ENCODE results near the gene PPP1R1A.
A peak's percentile ranks its signal among the peaks of the same experiment; 100 is the strongest.

Gene PPP1R1A

DNA sequence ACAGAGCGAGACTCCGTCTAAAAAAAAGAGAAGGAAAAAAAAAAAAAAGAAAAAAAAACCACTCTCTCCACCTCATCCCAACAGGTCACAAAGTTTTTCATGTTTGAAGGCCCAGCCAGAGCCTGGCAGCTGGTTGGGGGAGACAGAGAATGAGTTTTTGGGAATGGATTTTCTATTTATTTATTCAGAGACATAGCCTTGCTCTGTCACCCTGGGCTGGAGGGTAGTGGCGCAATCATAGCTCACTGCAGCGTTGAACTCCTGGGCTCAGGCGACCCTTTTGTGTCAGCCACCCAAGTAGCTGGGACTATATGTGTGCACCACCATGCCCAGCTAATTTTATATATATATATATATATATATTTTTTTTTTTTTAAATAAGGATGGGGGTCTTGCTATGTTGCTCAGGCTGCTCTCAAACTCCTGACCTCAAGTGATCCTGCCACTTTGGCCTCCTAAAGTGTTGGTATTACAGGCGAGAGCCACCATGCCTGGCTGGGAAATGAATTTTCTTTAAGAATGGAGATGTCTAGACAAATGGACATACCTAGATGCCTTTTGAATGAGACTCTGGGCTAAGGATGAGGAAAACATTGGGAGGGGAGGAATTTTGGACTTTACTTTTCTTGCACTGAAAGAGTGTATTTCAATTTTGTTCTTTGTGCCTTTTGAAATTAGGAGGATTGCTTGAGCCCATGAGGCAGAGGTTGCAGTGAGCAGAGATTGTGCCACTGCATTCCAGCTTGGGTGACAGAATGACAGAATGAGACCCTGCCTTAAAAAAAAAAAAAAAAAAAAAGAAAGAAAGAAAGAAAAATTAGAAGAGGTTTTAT, 16.9 kb upstream of the PPP1R1A start:
- no peak for DNase-seq
- intact Hi-C loops (cut with DNase I) = no loop called here

DNA sequence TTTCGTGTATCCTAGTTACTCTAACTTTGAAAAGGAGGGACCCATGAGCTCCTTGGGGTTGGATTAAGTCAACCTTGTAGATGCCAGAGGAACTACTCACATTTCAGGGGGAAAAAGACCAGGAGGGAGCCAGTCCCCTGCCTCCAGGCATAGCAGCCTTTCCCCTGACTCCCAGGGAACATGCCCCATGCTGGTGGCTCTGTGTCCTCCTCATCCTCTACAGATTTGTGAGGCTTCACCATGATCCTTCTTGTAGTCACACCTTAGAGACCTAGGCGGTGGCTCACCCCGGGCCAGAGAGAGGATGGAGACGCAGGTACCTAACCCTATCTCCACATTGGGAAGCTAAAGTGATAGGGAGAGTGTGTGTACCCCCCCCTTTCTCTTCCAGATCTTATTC, 16.0 kb upstream of the PPP1R1A start:
- intact Hi-C loops (cut with DNase I) = no loop called here
- no peak for DNase-seq

GRCh38 chr12:54603872-54604271, 15.4 kb upstream of the PPP1R1A start:
- intact Hi-C loops (cut with DNase I) = no loop called here
- DNase-seq = peak in 6 of 42 donors; percentile 32 to 68 (median 51)

DNA sequence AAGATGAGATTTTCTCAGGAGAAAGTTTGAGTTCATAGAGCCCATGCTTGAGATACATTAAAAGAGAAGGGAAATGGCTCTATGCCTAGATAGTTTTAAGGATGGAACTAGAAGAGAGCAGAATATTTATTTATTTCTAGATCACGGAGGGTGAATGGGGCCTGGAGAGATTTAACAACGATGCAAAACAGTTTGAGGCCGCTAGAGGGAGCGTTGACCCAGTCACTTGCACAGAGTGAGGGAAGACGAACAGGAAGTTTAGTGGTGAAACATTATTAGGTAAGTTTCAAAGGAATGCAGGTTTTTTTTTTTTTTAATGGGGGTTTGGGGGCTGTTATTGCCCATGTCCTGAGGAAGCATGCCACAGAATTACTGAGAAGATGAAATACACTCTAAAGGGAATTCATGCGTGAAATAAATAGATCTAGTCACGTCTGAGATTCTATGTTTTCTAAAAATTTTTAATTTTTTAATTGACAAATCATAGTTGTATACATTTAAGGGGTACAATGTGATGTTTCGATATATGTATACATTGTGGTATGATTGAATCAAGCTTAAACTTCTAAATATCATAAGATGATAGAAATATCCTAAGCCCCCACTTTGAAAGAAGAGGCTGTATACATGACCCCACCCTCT, 14.8 kb upstream of the PPP1R1A start:
- intact Hi-C loops (cut with DNase I) = no loop called here
- peak in 41 of 42 donors; percentile 42 to 88 (median 72) for DNase-seq

DNA sequence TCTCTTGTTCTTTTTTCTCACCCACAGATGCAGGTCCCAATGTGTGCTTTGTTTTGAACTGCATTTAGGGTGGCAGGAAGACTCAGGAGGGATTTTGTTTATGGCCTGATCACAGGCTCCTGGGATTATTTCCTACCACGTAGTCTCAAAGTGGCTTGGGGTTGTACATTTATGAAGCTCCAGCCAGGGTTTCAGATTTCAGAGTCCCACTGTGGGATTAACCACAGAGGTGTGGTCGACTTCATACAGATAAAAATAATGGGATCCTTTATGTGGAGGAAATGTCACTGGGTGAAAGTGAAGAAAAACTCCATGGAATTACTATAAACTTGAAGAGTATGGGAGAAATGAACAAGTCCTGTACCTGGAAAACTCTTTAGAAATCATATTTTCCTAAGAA, 14.2 kb upstream of the PPP1R1A start:
- intact Hi-C loops (cut with DNase I) = no loop called here
- no peak for DNase-seq

DNA sequence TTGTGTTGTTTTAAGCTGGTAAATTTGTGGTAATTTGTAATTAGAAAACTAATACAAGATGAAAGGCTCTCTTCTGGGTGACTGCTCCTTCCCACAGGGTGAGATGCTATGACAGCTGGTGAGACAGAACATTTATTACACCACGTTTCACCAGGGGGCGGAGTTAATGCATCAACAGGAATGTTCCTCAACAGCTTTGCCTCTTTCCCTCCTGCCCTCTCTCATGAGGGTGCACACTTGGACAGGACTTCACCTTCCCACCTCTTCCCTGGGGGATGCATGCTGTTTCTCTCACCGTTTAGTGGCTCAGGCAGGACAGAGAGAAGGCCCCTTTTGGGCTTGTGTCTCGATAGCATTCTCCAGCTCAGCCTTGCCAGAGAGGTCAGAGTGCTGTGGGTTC, 13.4 kb upstream of the PPP1R1A start:
- intact Hi-C loops (cut with DNase I) = no loop called here
- DNase-seq = peak in 1 of 42 donors; percentile 28

- no peak for DNase-seq
- intact Hi-C loops (cut with DNase I) = no loop called here
Measured at GRCh38 chr12:54598970-54599369, 10.5 kb upstream of the PPP1R1A start.

- intact Hi-C loops (cut with DNase I) = no loop called here
- peak in 40 of 42 donors; percentile 52 to 91 (median 78) for DNase-seq
Measured at GRCh38 chr12:54596526-54596946, 8.1 kb upstream of the PPP1R1A start.

- intact Hi-C loops (cut with DNase I) = no loop called here
- DNase-seq = no peak
Measured at GRCh38 chr12:54595471-54595870, 7.0 kb upstream of the PPP1R1A start.

DNA sequence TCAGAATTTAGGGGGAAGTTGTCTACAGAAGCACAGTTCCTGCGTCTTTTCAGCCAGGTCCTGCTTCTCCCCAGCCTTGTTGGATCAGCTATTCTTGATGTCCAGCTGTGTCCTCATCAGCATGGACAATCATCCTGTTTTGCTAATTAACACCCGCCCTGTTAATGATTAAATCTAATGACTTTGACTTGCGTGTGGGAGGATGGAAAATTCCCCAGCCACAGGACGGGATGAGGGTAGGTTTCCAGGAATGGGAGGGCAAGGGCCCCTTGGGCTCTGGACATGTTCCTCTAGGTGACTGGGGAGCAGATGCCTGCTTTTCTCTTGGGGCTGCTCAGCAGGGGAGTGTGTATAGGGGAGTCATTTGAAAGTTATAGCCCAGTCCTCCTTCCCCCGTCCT, 5.3 kb upstream of the PPP1R1A start:
- no peak for DNase-seq
- intact Hi-C loops (cut with DNase I) = no loop called here

DNA sequence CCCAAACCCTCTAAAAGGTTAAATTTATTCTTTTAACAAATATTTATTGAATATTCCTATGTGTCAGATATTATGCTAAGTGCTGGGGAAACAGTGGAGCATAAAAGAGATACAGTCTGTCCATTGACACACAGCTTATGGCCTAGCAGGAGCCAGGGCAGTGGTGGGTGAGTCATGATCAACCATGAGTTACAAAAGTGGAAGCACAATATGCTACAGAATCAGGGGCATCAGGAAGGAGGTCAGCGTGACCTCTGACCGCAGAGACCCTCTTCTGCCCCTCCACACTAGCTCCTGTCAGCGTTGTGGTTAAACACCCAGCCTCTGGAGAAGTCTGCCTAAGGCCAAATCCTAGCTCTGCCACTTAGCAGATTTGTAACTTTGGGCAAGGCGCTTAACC, 4.7 kb upstream of the PPP1R1A start:
- intact Hi-C loops (cut with DNase I) = no loop called here
- DNase-seq = no peak

DNA sequence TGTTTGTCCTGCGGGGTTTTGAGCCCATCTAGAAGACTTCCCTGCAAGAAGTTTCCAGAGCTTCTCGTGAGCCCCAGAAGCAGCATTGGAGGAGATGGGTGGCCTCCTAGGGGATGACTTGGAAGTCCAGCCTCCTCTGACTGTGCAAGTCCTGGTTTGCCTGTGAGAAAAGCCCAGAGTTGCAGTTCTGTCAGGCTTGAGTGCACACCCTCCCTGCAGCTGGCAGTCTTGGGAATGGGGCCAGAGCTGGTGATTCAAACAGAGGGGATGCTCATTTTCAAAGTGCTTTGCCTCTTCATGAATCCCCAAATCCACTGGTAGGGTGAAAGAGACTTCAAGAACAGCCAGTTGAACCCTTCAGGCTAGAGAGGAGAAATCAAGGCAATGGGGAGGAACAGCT, 3.9 kb upstream of the PPP1R1A start:
- DNase-seq = no peak
- intact Hi-C loops (cut with DNase I) = no loop called here

- intact Hi-C loops (cut with DNase I) = no loop called here
- DNase-seq = peak in 3 of 42 donors; percentile 41 to 48 (median 47)
Measured at GRCh38 chr12:54590978-54591591, 2.6 kb upstream of the PPP1R1A start.

DNA sequence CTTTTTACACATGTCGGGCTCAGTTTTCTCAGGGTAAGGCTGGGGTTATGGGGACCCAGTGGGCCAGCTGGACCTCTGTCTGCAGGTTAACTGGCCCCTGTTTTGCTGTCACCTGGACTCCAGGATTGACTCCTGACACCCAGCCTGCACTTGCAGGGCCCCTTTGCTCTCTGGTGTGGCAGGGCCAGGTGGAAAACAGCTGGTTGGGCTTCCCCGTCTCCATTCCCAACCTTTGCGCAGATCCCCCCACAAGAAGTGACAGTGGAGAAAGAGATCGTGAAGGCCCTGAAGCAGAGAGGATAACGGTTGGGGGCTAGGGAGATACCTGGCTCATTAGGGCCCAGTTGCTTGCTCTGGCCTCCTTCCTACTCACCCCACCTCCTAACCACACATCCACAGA, 1.5 kb upstream of the PPP1R1A start:
- DNase-seq = no peak
- intact Hi-C loops (cut with DNase I) = no loop called here

DNA sequence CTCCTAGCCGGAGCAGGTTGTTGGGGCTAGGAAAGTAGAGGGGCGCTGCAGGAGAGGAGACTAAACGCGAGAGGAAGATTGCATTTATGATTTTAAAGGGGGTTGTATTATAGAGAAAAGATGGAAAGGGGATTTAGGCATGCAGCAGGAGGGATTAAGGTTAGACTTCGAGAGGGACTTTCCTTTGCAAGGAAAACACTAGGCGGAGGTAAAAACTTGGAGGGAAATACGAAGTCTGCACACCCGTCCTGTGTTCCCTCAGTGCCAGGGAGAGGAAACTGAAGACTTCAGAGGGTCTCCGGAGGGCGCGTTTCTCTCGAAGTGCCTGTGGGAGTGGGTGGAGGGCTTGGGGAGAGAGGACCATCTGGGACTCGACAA, 420 bp upstream of the PPP1R1A start:
- intact Hi-C loops (cut with DNase I) = no loop called here

DNA sequence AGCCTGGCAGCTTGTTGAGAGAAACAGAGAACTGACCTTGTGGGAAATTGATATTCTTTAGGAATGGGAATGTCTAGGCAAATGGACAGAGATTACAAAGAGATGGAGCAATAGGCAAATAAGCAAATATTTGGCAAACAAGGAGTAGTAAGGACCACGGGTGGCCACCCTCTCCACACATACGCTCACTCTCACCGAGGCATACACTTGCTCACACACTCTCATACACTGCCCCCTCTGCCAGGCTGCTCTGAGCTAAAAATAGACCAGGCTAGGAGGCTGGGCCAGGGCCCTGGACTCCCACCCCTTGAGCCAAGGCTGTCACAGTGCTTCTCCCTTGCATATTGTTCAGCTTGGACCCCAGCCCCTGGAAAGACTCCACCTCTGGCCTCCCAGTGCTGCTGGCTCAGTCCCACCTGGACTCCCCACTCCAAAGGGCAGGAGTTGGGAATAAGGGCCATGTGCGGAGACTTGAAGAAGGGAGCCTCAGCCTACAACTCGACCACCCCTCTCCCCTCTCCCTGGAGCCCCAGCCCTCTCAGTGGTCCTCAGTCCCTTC, 1.1 kb downstream of the PPP1R1A start:
- intact Hi-C loops (cut with DNase I) = no loop called here
- peak in 32 of 42 donors; percentile 29 to 78 (median 55) for DNase-seq

More for the DNA sequence above, 420 bp upstream of the PPP1R1A start:
- DNase-seq = no peak

GRCh38 chr12:54586620-54587019, 1.8 kb downstream of the PPP1R1A start:
- intact Hi-C loops (cut with DNase I) = no loop called here
- peak in 4 of 42 donors; percentile 19 to 66 (median 54) for DNase-seq

DNA sequence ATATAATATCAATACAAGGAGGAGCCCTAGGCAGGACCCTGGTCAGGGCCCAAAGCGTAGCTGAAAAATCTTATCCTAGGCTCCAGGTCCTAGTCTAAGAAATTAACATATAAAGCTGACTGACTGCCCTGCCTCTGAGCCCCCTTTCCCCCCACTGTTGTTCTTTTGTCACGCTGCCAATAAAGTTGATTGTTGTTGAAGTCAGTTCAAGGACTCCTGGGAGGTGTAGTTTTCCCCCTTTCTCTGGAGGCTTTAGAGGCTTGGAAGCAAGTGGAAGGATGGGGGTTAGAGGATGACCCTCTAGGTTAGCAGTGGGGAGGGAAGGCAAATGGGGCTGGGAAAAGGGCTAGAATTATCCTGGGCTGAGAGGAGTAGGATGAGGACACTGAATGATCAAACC, 3.2 kb downstream of the PPP1R1A start:
- intact Hi-C loops (cut with DNase I) = no loop called here
- DNase-seq = no peak

GRCh38 chr12:54584128-54584527, 4.3 kb downstream of the PPP1R1A start:
- intact Hi-C loops (cut with DNase I) = no loop called here
- no peak for DNase-seq

GRCh38 chr12:54583726-54584125, 4.7 kb downstream of the PPP1R1A start:
- intact Hi-C loops (cut with DNase I) = no loop called here

More at GRCh38 chr12:54583726-54584125, 4.7 kb downstream of the PPP1R1A start:
- peak in 8 of 42 donors; percentile 40 to 63 (median 48) for DNase-seq

Measured in head of caudate nucleus (tissue), 42 donors.